AG20443 (cell line): ENCODE data around the gene RAET1L.
"Not testable (repeated sequence)": the region's sequence is repeated elsewhere in the genome, so short reads cannot be mapped to it uniquely, and the experiment has no call there.

Experiments used
- DNase-seq: peaks from one replicate; pipeline ENCODE4 v3.0.0; 2012; ENCODE audit warnings: low spot score, mixed read lengths

Gene RAET1L

GRCh38 chr6:149991472-149991795, 33.9 kb downstream of the RAET1L start:
- not testable (repeated sequence) for DNase-seq

GRCh38 chr6:149990661-149991471, 34.5 kb downstream of the RAET1L start:
- peak; percentile 25 for DNase-seq

- DNase-seq: no peak
Measured at GRCh38 chr6:149990212-149990660, 35.1 kb downstream of the RAET1L start.

- no peak for DNase-seq
Measured at GRCh38 chr6:149988550-149989346, 36.6 kb downstream of the RAET1L start.

- no peak for DNase-seq
Measured at GRCh38 chr6:149987602-149988107, 37.7 kb downstream of the RAET1L start.

- DNase-seq: no peak
Measured at GRCh38 chr6:149985481-149985937, 39.8 kb downstream of the RAET1L start.

- no peak for DNase-seq
Measured at GRCh38 chr6:149984773-149985172, 40.6 kb downstream of the RAET1L start.

- no peak for DNase-seq
Measured at GRCh38 chr6:149983145-149983544, 42.2 kb downstream of the RAET1L start.

- no peak for DNase-seq
Measured at GRCh38 chr6:149979293-149979692, 46.0 kb downstream of the RAET1L start.

GRCh38 chr6:149978610-149979009, 46.7 kb downstream of the RAET1L start:
- no peak for DNase-seq

GRCh38 chr6:149977221-149977620, 48.1 kb downstream of the RAET1L start:
- DNase-seq: no peak

GRCh38 chr6:149975400-149975799, 49.9 kb downstream of the RAET1L start:
- no peak for DNase-seq

GRCh38 chr6:149974825-149975224, 50.5 kb downstream of the RAET1L start:
- DNase-seq: no peak

GRCh38 chr6:149974394-149974793, 50.9 kb downstream of the RAET1L start:
- not testable (repeated sequence) for DNase-seq

- no peak for DNase-seq
Measured at GRCh38 chr6:149969635-149970034, 55.7 kb downstream of the RAET1L start.

GRCh38 chr6:149968909-149969308, 56.4 kb downstream of the RAET1L start:
- not testable (repeated sequence) for DNase-seq
